Mesodermal cell (in vitro differentiated cells): ENCODE measurements around the gene CEBPE.

Source experiments
- H3K27ac ChIP-seq: 2 replicates; pipeline ENCODE4 v1.7.0; 2013; ENCODE audit warnings: mild to moderate bottlenecking, low read depth, low read length, moderate library complexity; ENCODE audit not compliant: severe bottlenecking
- H3K36me3 ChIP-seq: 2 replicates; pipeline ENCODE4 v1.7.1; 2013; ENCODE audit warnings: mild to moderate bottlenecking, low read length, moderate library complexity; ENCODE audit not compliant: control insufficient read depth, insufficient read depth
- H3K4me1 ChIP-seq: one replicate; pipeline ENCODE4 v1.7.1; 2013; ENCODE audit warnings: mild to moderate bottlenecking, low read length; ENCODE audit not compliant: insufficient read depth, control insufficient read depth, poor library complexity, severe bottlenecking
- H3K4me3 ChIP-seq: 2 replicates; pipeline ENCODE4 v1.7.0; 2013; ENCODE audit warnings: low read length, control low read depth, mild to moderate bottlenecking; ENCODE audit not compliant: insufficient read depth, poor library complexity, severe bottlenecking; ENCODE audit errors: extremely low read depth
- H3K9me3 ChIP-seq: 2 replicates; pipeline ENCODE4 v1.7.1; 2013; ENCODE audit warnings: mild to moderate bottlenecking, low read length, moderate library complexity; ENCODE audit not compliant: control insufficient read depth
- WGBS, 2 experiments: methylation state at CpG; one replicate each; pipeline ENCODE4 v1.1.5; 2013; ENCODE audit warnings: missing lambda C conversion rate in 2 of 2; ENCODE audit not compliant: insufficient coverage in 2 of 2; 5-methylcytosine and 5-hydroxymethylcytosine counted together

The CEBPE gene

GRCh38 chr14:23076785-23077408, 42.2 kb downstream of the CEBPE start:
- peaks cover 43% of the 10 kb centered on the region for H3K4me1 ChIP-seq
- H3K9me3 ChIP-seq: no peaks in the 10 kb centered on the region
- H3K27ac ChIP-seq: no peak overlapping the region
- 86 to 100% methylated on average over 1 to 2 of the region's 5 CpGs for WGBS, 2 experiments
- H3K36me3 ChIP-seq: peaks cover 90% of the 10 kb centered on the region
- H3K4me3 ChIP-seq: no peak overlapping the region

- Histone ChIP-seq H3K27ac (no peak overlapping the region), H3K9me3 (no peaks in the 10 kb centered on the region), H3K4me1 (peaks cover 36% of the 10 kb centered on the region), H3K4me3 (no peak overlapping the region), H3K36me3 (peaks cover 73% of the 10 kb centered on the region)
- 100% methylated on average over 1 of the region's 1 CpG for WGBS, 2 experiments
These were observed 44.1 kb downstream of the CEBPE start for GRCh38 chr14:23074906-23075305.

- Histone ChIP-seq H3K36me3 (peaks cover 72% of the 10 kb centered on the region), H3K27ac (peak overlapping the region; percentile 89), H3K4me3 (peak overlapping the region; percentile 76), H3K4me1 (peaks cover 33% of the 10 kb centered on the region), H3K9me3 (no peaks in the 10 kb centered on the region)
- 100% methylated on average over 1 to 2 of the region's 5 CpGs for WGBS, 2 experiments
These were observed 47.0 kb downstream of the CEBPE start for GRCh38 chr14:23071921-23072539.

- 5 to 8% methylated on average over 7 to 8 of the region's 14 CpGs for WGBS, 2 experiments
- peak overlapping the region; percentile 76 for H3K4me3 ChIP-seq
- H3K27ac ChIP-seq: peak overlapping the region; percentile 89
- H3K9me3 ChIP-seq: no peaks in the 10 kb centered on the region
- H3K4me1 ChIP-seq: peaks cover 31% of the 10 kb centered on the region
- H3K36me3 ChIP-seq: peaks cover 72% of the 10 kb centered on the region
These were observed 47.7 kb downstream of the CEBPE start for GRCh38 chr14:23071244-23071920.

GRCh38 chr14:23070262-23071129, 48.6 kb downstream of the CEBPE start:
- peaks cover 72% of the 10 kb centered on the region for H3K36me3 ChIP-seq
- H3K27ac ChIP-seq: peak overlapping the region; percentile 89
- H3K4me3 ChIP-seq: peak overlapping the region; percentile 76
- no peaks in the 10 kb centered on the region for H3K9me3 ChIP-seq
- WGBS, 2 experiments: 11 to 20% methylated on average over 4 to 7 of the region's 10 CpGs
- H3K4me1 ChIP-seq: peaks cover 31% of the 10 kb centered on the region

GRCh38 chr14:23069413-23069806, 49.6 kb downstream of the CEBPE start:
- Histone ChIP-seq H3K27ac (peak overlapping the region; percentile 32), H3K4me1 (peaks cover 31% of the 10 kb centered on the region), H3K4me3 (peak overlapping the region; percentile 18), H3K36me3 (peaks cover 72% of the 10 kb centered on the region), H3K9me3 (no peaks in the 10 kb centered on the region)
- 38% methylated on average over 1 of the region's 4 CpGs; no CpG with 5 or more reads in 1 of the 2 experiments for WGBS, 2 experiments

- Histone ChIP-seq H3K4me1 (peaks cover 31% of the 10 kb centered on the region), H3K27ac (peak overlapping the region; percentile 32), H3K9me3 (no peaks in the 10 kb centered on the region), H3K4me3 (peak overlapping the region; percentile 18), H3K36me3 (peaks cover 72% of the 10 kb centered on the region)
- WGBS, 2 experiments: 25 to 43% methylated on average over 8 of the region's 8 CpGs
These were observed 50.2 kb downstream of the CEBPE start for GRCh38 chr14:23068789-23069412.

GRCh38 chr14:23067847-23068788, 50.9 kb downstream of the CEBPE start:
- H3K4me1 ChIP-seq: peaks cover 35% of the 10 kb centered on the region
- H3K4me3 ChIP-seq: peak overlapping the region; percentile 6
- 91 to 97% methylated on average over 7 to 9 of the region's 14 CpGs for WGBS, 2 experiments
- no peak overlapping the region for H3K27ac ChIP-seq
- peaks cover 72% of the 10 kb centered on the region for H3K36me3 ChIP-seq
- no peaks in the 10 kb centered on the region for H3K9me3 ChIP-seq
